Measurements from ENCODE around the gene ADAM8.

GRCh38 chr10:133309100-133309719, 32.5 kb upstream of the ADAM8 start:
- TF ChIP-seq, protein P1, sequence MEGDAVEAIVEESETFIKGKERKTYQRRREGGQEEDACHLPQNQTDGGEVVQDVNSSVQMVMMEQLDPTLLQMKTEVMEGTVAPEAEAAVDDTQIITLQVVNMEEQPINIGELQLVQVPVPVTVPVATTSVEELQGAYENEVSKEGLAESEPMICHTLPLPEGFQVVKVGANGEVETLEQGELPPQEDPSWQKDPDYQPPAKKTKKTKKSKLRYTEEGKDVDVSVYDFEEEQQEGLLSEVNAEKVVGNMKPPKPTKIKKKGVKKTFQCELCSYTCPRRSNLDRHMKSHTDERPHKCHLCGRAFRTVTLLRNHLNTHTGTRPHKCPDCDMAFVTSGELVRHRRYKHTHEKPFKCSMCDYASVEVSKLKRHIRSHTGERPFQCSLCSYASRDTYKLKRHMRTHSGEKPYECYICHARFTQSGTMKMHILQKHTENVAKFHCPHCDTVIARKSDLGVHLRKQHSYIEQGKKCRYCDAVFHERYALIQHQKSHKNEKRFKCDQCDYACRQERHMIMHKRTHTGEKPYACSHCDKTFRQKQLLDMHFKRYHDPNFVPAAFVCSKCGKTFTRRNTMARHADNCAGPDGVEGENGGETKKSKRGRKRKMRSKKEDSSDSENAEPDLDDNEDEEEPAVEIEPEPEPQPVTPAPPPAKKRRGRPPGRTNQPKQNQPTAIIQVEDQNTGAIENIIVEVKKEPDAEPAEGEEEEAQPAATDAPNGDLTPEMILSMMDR (conservative IDR thresholded peaks at IDR 0.05; ENCODE audit: low read length), result no peak
- TF ChIP-seq EZH2phosphoT487 (IDR thresholded peaks at IDR 0.05; ENCODE audit: borderline replicate concordance, low read depth, low read length), result no peak

All from OCI-LY7 (cell line).